HL-60 (cell line): ENCODE data around the gene BCCIP.

Experiments used
- GABPA ChIP-seq: IDR thresholded peaks from 2 replicates; pipeline ENCODE4 v1.6.1; 2012; ENCODE audit warnings: low read depth
- POLR2AphosphoS5 ChIP-seq: IDR thresholded peaks from 2 replicates; pipeline ENCODE4 v1.6.1; 2012; ENCODE audit warnings: low read depth
- SPI1 ChIP-seq: IDR thresholded peaks from 2 replicates; pipeline ENCODE4 v1.6.1; 2012; ENCODE audit warnings: low read depth, mild to moderate bottlenecking, borderline replicate concordance
- TF ChIP-seq, protein P1 (sequence below): IDR thresholded peaks from one replicate; pipeline ENCODE4 v1.5.1; 2011; ENCODE audit warnings: low read length, control low read depth, inconsistent platforms; ENCODE audit not compliant: insufficient read depth
- TF ChIP-seq, protein P2 (sequence below): IDR thresholded peaks from 2 replicates; pipeline ENCODE4 v1.6.1; 2012; ENCODE audit warnings: low read depth; ENCODE audit not compliant: insufficient replicate concordance

DNA sequence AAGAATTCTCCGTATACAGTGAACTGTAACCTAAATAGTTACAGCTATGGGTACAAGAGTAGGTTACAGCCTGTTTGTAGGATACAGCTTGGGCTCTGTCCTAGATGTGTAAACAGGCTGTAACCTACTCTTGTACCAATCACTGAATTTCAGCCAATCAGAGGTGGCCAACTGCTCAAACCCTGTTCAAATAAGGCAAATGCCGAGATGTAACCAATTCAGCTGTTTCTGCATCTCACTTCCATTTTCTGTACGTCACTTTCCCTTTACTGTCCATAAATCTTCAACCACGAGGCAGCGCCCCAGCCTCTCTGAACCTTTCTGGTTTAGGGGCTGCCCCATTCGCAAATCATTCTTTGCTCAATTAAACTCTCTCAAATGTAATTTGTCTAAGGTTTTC, 39.4 kb upstream of the BCCIP start:
- TF ChIP-seq, protein P1, sequence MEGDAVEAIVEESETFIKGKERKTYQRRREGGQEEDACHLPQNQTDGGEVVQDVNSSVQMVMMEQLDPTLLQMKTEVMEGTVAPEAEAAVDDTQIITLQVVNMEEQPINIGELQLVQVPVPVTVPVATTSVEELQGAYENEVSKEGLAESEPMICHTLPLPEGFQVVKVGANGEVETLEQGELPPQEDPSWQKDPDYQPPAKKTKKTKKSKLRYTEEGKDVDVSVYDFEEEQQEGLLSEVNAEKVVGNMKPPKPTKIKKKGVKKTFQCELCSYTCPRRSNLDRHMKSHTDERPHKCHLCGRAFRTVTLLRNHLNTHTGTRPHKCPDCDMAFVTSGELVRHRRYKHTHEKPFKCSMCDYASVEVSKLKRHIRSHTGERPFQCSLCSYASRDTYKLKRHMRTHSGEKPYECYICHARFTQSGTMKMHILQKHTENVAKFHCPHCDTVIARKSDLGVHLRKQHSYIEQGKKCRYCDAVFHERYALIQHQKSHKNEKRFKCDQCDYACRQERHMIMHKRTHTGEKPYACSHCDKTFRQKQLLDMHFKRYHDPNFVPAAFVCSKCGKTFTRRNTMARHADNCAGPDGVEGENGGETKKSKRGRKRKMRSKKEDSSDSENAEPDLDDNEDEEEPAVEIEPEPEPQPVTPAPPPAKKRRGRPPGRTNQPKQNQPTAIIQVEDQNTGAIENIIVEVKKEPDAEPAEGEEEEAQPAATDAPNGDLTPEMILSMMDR, result no peak
- TF ChIP-seq POLR2AphosphoS5 (no peak), SPI1 (no peak), GABPA (no peak)
- TF ChIP-seq, protein P2, sequence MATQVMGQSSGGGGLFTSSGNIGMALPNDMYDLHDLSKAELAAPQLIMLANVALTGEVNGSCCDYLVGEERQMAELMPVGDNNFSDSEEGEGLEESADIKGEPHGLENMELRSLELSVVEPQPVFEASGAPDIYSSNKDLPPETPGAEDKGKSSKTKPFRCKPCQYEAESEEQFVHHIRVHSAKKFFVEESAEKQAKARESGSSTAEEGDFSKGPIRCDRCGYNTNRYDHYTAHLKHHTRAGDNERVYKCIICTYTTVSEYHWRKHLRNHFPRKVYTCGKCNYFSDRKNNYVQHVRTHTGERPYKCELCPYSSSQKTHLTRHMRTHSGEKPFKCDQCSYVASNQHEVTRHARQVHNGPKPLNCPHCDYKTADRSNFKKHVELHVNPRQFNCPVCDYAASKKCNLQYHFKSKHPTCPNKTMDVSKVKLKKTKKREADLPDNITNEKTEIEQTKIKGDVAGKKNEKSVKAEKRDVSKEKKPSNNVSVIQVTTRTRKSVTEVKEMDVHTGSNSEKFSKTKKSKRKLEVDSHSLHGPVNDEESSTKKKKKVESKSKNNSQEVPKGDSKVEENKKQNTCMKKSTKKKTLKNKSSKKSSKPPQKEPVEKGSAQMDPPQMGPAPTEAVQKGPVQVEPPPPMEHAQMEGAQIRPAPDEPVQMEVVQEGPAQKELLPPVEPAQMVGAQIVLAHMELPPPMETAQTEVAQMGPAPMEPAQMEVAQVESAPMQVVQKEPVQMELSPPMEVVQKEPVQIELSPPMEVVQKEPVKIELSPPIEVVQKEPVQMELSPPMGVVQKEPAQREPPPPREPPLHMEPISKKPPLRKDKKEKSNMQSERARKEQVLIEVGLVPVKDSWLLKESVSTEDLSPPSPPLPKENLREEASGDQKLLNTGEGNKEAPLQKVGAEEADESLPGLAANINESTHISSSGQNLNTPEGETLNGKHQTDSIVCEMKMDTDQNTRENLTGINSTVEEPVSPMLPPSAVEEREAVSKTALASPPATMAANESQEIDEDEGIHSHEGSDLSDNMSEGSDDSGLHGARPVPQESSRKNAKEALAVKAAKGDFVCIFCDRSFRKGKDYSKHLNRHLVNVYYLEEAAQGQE, result no peak
